Panc1 (cell line): Measurements from ENCODE around the gene RAPSN. TPM values are rescaled to one million over a fixed set of nuclear protein-coding genes. Genes with fewer than 3 reads are reported as not detected.

Experiments used
- ATAC-seq: fragments of 200-7000 bp; cut with Tn5 transposase; 2 replicates; pipeline ENCODE4 v1.9.1; 2020; ENCODE audit warnings: mild to moderate bottlenecking, moderate library complexity
- Bru-seq: library from RNA; stranded (reverse); fragments of 400-500 nt; gene quantifications from one replicate; lab custom pipeline; 2021; lab: Mats Ljungman, UMichigan
- BruChase-seq, 2 experiments: library from RNA; stranded (reverse); fragments of 400-500 nt; gene quantifications; one replicate each; lab custom pipeline; 2021; lab: Mats Ljungman, UMichigan
- BruUV-seq: library from RNA; stranded (reverse); fragments of 400-500 nt; replicated peaks from 2 replicates; lab custom pipeline; 2021; lab: Mats Ljungman, UMichigan
- CTCF ChIA-PET: fragments of 300-600 bp; sonication (Branson Sonifier 250); formaldehyde crosslinking; loops from one replicate; lab custom pipeline; 2022; ENCODE audit warnings: antibody characterized with exemption; lab: Charles Lee
- POLR2A ChIA-PET: fragments of 300-600 bp; sonication (Branson Sonifier 250); formaldehyde crosslinking; loops from one replicate; lab custom pipeline; 2022; ENCODE audit warnings: antibody characterized with exemption; lab: Charles Lee
- DNase-seq: peaks from one replicate; pipeline ENCODE4 v3.0.0-alpha.2; 2010; ENCODE audit warnings: low read depth, low spot score
- H3K27ac ChIP-seq: 2 replicates; pipeline ENCODE4 v1.5.1; 2011; ENCODE audit warnings: mild to moderate bottlenecking, low read length, inconsistent platforms
- H3K27me3 ChIP-seq: fragments of 200-500 bp; sonication (Bioruptor generic); 2 replicates; pipeline ENCODE4 v1.6.0; 2014; ENCODE audit warnings: low read length, inconsistent platforms; ENCODE audit not compliant: control insufficient read depth, insufficient read depth
- H3K36me3 ChIP-seq: fragments of 200-500 bp; sonication (Bioruptor generic); 2 replicates; pipeline ENCODE4 v1.5.1; 2014; ENCODE audit warnings: inconsistent platforms, mild to moderate bottlenecking, low read length, moderate library complexity; ENCODE audit not compliant: control insufficient read depth, insufficient read depth
- H3K4me1 ChIP-seq: 2 replicates; pipeline ENCODE4 v1.5.1; 2011; ENCODE audit warnings: inconsistent platforms, mild to moderate bottlenecking, low read length, moderate library complexity; ENCODE audit not compliant: control insufficient read depth, insufficient read depth
- H3K4me3 ChIP-seq, 2 experiments: 2 replicates each; pipeline ENCODE4 v1.5.1; 2011 to 2012; ENCODE audit warnings: low read depth in 2 of 2, low read length in 2 of 2, mild to moderate bottlenecking in 2 of 2, inconsistent platforms in 1 of 2, moderate library complexity in 1 of 2
- H3K9me3 ChIP-seq: fragments of 200-500 bp; sonication (Bioruptor generic); 2 replicates; pipeline ENCODE4 v1.5.1; 2014; ENCODE audit warnings: low read depth, mild to moderate bottlenecking, inconsistent platforms, low read length, moderate library complexity; ENCODE audit not compliant: control insufficient read depth, insufficient read depth
- CTCF ChIP-seq: fragments of 450-650 bp; IDR thresholded peaks from 2 replicates; pipeline ENCODE4 v1.5.1; 2017; ENCODE audit warnings: mild to moderate bottlenecking
- POLR2AphosphoS5 ChIP-seq: IDR thresholded peaks from 2 replicates; pipeline ENCODE4 v1.6.1; 2012; ENCODE audit warnings: mild to moderate bottlenecking, low read depth, low read length, moderate library complexity
- REST ChIP-seq, 2 experiments: IDR thresholded peaks; 2 replicates each; pipeline ENCODE4 v1.6.1; 2011 to 2012; ENCODE audit warnings: low read depth in 2 of 2, control low read depth in 1 of 2, low read length in 1 of 2, mild to moderate bottlenecking in 1 of 2, moderate library complexity in 1 of 2; ENCODE audit not compliant: insufficient read depth in 1 of 2
- SIN3A ChIP-seq: IDR thresholded peaks from 2 replicates; pipeline ENCODE4 v1.6.1; 2012; ENCODE audit warnings: low read depth, mild to moderate bottlenecking, low read length, moderate library complexity, borderline replicate concordance; ENCODE audit not compliant: insufficient read depth
- TCF7L2 ChIP-seq: IDR thresholded peaks from 2 replicates; pipeline ENCODE4 v1.6.1; 2011; ENCODE audit warnings: mild to moderate bottlenecking, low read depth, low read length, inconsistent platforms
- in situ Hi-C: cut with HindIII; loops from 2 replicates; pipeline ENCODE4 v1.10.0; 2016; ENCODE audit warnings: low sequenced_read_pairs, low pct_unique_long_range_greater_than_20kb
- intact Hi-C: fragments of 100-400 bp; cut with micrococcal nuclease; formaldehyde crosslinking; loops from one replicate; pipeline ENCODE4 v1.10.0; 2022; ENCODE audit not compliant: unreplicated experiment
- long read RNA-seq: library from polyadenylated mRNA; unstranded; transcript quantifications from one replicate; pipeline ENCODE4 v2.0.0, GENCODE V29; 2021; ENCODE audit not compliant: unreplicated experiment
- polyA plus RNA-seq: library from polyadenylated mRNA; unstranded; fragments of >200 nt; gene quantifications from one replicate; pipeline ENCODE4 v1.2.1, GENCODE V29; 2012; ENCODE audit warnings: missing spikeins; ENCODE audit not compliant: insufficient read length
- total RNA-seq: library from RNA; stranded (reverse); gene quantifications from one replicate; pipeline ENCODE4 v1.2.1, GENCODE V29; 2021; ENCODE audit not compliant: unreplicated experiment

Gene RAPSN
- total RNA-seq (1.8 TPM), Bru-seq, nascent RNA (percentile 68 among the genes with signal in this experiment), BruChase-seq, experiment 1, labeled RNA remaining after a 2-hour chase (percentile 84 among the genes with signal in this experiment), BruChase-seq, experiment 2, labeled RNA remaining after a 6-hour chase (percentile 80 among the genes with signal in this experiment)
- 1.3 TPM for polyA plus RNA-seq
- long read RNA-seq, partial matches to known transcripts = 0 of 1 reads
- long read RNA-seq, other reads (novel, unspliced or antisense) = 0 of 1 reads

- CTCF ChIA-PET = no interaction called here
- Histone ChIP-seq H3K27me3 (no peaks in the 10 kb centered on the region), H3K4me3 (no peak within 1 kb of the TSS), H3K4me1 (no peaks in the 10 kb centered on the region), H3K9me3 (no peaks in the 10 kb centered on the region), H3K27ac (no peak within 1 kb of the TSS), H3K36me3 (no peaks in the 10 kb centered on the region)
- POLR2A ChIA-PET = no interaction called here
- TF ChIP-seq REST (IDR thresholded peaks at IDR 0.05; ENCODE audit: insufficient read depth in 1 of 2, low read depth in 2 of 2, low read length in 1 of 2) (no peak), TCF7L2 (no peak)
- intact Hi-C loops = no loop called here
- no TSS peak for BruUV-seq
- in situ Hi-C loops = no loop called here
- ATAC-seq = no peak
- no peak for DNase-seq
Measured at GRCh38 chr11:47448566-47449427, at the start of gene RAPSN. Gene RAPSN, minus strand, starts transcription at chr11:47449136. Its CDS starts 172 bp downstream, at chr11:47448964.

- H3K27ac ChIP-seq = no peak overlapping the region
- H3K4me1 ChIP-seq = peaks cover 11% of the 10 kb centered on the region
- no peak for ATAC-seq
- BruUV-seq = no TSS peak
- H3K36me3 ChIP-seq = peaks cover 9% of the 10 kb centered on the region
- H3K27me3 ChIP-seq = no peaks in the 10 kb centered on the region
- no peaks in the 10 kb centered on the region for H3K9me3 ChIP-seq
- ChIA-PET POLR2A (no interaction called here), CTCF (interaction anchor here (0.6 kb wide), 1 partner anchor 17 kb away, joined by 6 read pairs; no protein-coding TSS in a partner anchor)
- no peak for DNase-seq
- no peak for TF ChIP-seq POLR2AphosphoS5
- no peak for TF ChIP-seq TCF7L2
- TF ChIP-seq REST (IDR thresholded peaks at IDR 0.05; ENCODE audit: insufficient read depth in 1 of 2, low read depth in 2 of 2, low read length in 1 of 2) = no peak
- TF ChIP-seq CTCF = no peak
- no peak for TF ChIP-seq SIN3A
- H3K4me3 ChIP-seq = no peak overlapping the region
- in situ Hi-C loops (no loop called here), intact Hi-C loops (no loop called here)
Measured at GRCh38 chr11:47498149-47498548, 49.2 kb upstream of the RAPSN start.
